HG03520 (cell line): ENCODE measurements around the gene MYBPC1.

Source experiments
- ATAC-seq: cut with Tn5 transposase; IDR thresholded peaks from one replicate; pipeline ENCODE4 v1.9.1; 2021; ENCODE audit warnings: mild to moderate bottlenecking, moderate library complexity; ENCODE audit not compliant: unreplicated experiment

Gene MYBPC1

GRCh38 chr12:101599771-101600484, 5.2 kb downstream of the MYBPC1 start:
- ATAC-seq, result no peak

GRCh38 chr12:101604132-101604531, 9.4 kb downstream of the MYBPC1 start:
- ATAC-seq, result no peak

- ATAC-seq, result no peak
These were observed 13.1 kb downstream of the MYBPC1 start for GRCh38 chr12:101607894-101608293.

GRCh38 chr12:101608301-101609133, 13.7 kb downstream of the MYBPC1 start:
- no peak for ATAC-seq

- no peak for ATAC-seq
These were observed 14.4 kb downstream of the MYBPC1 start for GRCh38 chr12:101609198-101609597.

GRCh38 chr12:101612160-101612916, 17.6 kb downstream of the MYBPC1 start:
- ATAC-seq, result no peak

GRCh38 chr12:101616027-101616494, 21.3 kb downstream of the MYBPC1 start:
- ATAC-seq, result no peak

GRCh38 chr12:101619026-101619786, 24.4 kb downstream of the MYBPC1 start:
- no peak for ATAC-seq

GRCh38 chr12:101619858-101620761, 25.3 kb downstream of the MYBPC1 start:
- ATAC-seq, result no peak

- no peak for ATAC-seq
These were observed 26.0 kb downstream of the MYBPC1 start for GRCh38 chr12:101620762-101621133.

- no peak for ATAC-seq
These were observed 33.9 kb downstream of the MYBPC1 start for GRCh38 chr12:101628676-101629075.

- peak; percentile 96 for ATAC-seq
These were observed 40.0 kb downstream of the MYBPC1 start for GRCh38 chr12:101634724-101635123.

GRCh38 chr12:101637936-101638335, 43.2 kb downstream of the MYBPC1 start:
- no peak for ATAC-seq

- no peak for ATAC-seq
These were observed 47.6 kb downstream of the MYBPC1 start for GRCh38 chr12:101642115-101643067.

- ATAC-seq, result no peak
These were observed 52.9 kb downstream of the MYBPC1 start for GRCh38 chr12:101647711-101648110.

GRCh38 chr12:101648195-101648594, 53.4 kb downstream of the MYBPC1 start:
- no peak for ATAC-seq

- no peak for ATAC-seq
These were observed 55.8 kb downstream of the MYBPC1 start for GRCh38 chr12:101650346-101651117.

GRCh38 chr12:101653030-101653429, 58.3 kb downstream of the MYBPC1 start:
- no peak for ATAC-seq
